Right hindlimb (tissue), 1 donor: Measurements from ENCODE around the gene PPP1R26.
"Not testable (repeated sequence)": the region's sequence is repeated elsewhere in the genome, so short reads cannot be mapped to it uniquely, and the experiment has no call there.

ENCODE experiments used
- DNase-seq: peaks from one replicate; pipeline ENCODE4 v3.0.0-alpha.2; 2018

PPP1R26 gene, protein sequence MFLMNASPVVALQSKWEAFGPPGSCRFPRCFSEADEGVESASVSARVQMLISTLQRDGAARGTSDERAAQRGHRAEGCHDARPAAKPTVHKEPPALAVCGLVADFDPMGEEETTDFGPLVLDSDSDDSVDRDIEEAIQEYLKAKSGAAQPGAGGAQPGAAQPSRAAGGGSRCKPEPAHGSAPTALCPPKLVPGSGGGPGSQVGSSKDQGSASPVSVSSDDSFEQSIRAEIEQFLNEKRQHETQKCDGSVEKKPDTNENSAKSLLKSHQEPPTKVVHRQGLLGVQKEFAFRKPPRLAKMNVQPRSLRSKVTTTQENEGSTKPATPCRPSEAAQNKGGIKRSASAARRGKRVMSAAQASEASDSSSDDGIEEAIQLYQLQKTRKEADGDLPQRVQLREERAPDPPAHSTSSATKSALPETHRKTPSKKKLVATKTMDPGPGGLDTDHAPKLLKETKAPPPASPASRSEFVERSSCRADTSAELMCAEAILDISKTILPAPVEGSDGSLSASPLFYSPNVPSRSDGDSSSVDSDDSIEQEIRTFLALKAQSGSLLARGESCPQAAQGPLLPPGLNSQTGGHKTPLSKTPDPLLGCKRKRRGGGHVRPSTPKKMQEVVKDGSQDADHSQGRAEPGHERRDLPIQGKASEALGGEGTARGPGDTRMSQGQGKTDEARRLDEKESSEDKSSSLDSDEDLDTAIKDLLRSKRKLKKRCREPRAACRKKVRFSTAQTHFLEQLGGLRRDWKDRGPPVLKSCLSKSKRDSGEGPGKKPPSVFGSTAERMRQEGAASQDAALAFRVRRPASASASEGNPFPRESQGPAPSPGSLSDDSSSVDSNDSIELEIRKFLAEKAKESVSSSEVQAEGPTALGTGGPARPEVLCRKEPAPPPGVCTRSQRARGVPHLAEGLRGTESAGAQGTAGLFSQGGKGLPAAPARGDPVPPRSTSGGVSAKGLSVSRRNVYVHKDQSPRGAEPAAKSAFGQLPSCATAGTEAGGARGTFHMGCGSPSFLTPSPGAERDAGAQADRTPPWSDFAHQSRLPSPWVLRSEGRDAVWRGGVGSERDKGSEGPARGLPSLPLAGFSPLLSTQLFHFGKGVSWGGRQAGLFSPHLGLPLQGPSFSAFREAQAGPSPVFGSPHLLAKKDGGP (N-terminal part only)

DNA sequence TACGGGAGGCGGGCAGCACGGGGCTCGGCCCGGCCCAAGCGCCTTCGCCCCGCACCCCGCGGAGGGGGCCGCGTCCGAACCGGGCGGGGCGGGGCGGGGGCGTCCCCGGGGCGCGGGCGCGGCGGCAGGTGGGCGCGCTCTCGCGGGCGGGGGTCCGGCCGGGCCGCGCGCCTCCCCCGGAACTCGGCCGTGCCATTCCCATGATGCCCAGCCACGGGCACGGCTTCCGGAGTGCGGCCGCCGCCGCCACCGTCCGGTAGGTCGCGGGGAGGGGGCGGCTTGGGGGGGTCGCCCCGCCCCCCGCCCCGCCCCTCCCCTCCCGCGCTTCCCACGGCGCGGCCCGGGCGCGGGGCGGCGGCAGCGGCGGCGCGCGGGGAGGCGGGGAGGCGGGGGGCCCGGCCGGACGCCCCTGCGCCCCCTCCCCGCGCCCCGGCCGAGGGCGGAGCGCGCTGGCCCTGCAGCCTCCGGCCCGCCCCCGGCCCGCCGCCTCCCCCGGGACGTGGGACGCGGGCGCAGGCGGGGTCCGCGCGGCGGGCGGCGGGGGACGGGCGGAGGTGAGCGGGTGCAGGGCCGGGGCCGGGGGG is at the start of gene PPP1R26:
Gene PPP1R26, plus strand, starts transcription at position 314 of the 584 bp plus-strand sequence. CDS start 4,729 bp downstream, outside the sequence.
- no peak for DNase-seq

DNA sequence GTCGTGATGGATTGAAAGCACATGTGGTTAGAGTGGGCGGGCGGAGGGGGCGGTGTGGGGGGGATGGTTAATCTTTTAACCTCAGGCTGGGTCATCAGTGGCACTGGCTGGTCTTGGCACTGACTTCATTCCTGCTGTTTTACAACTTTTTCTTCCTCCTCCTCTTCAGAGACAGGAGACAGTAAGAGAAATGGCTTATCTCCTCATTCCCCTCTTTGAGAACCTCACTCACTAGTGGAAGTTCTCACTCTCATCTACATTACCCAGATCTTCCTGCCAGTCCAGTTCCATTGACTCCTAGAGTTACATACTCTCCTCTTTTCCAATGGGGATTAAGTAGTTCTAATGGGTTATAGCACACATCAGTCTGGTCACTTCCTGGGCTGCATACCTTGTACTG is 42.3 kb upstream of the PPP1R26 start:
- no peak for DNase-seq

DNA sequence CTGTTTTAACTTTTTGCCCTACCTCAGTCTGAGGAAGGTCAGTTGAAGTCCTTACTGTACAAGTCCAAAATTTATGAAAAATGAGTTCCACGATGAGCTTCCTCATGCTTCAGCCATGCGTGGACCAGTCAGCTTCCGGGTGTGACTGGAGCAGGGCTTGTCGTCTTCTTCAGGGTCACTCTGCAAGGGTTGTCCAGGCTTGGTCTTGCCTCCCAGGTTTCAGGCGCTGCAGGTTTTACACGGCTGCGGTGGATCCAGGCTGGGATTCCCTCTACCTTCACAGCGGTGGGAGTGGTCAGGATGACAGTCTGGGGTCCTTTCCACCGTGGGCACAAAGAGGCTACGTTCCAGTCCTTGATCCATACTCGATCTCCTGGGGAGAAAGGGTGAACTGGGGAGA is 41.9 kb upstream of the PPP1R26 start:
- DNase-seq, result not testable (repeated sequence)

DNA sequence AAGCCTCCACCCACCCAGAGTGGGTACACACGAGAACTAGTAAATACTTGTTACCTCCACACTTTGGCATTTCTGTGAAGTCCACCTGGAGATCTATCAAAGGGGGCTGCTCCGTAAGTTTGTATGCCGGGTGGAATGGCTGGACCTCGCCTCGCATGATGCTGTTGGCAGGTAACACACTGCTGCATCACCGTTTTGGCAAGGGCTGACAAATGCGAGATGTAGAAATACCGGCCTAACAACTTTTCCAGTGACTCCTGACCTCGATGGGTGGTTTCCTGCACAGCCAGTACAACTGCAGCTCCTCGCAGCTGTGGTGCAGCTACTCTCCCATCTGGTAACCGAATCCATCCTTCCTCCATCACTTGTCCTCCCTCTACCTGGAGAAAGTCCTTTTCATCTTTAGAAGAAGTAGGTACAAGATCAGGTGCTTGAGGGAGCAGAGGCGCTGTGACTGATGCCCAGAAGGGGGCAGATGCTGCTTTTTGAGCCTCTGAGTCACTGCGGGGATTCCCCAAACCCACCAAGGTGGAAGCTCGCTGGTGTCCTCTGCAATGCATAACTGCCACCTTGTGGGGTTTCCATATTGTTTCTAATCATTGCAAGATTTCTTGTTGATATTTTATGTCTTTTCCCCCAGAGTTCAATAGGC is 40.9 kb upstream of the PPP1R26 start:
- DNase-seq, result not testable (repeated sequence)

GRCh38 chr9:135439514-135439913 is 40.1 kb upstream of the PPP1R26 start:
- not testable (repeated sequence) for DNase-seq

- DNase-seq, result no peak
These were observed 39.7 kb upstream of the PPP1R26 start for GRCh38 chr9:135439916-135440315.

GRCh38 chr9:135440620-135441019 is 39.0 kb upstream of the PPP1R26 start:
- no peak for DNase-seq

GRCh38 chr9:135441105-135442071 is 38.2 kb upstream of the PPP1R26 start:
- DNase-seq, result peak; percentile 35

DNA sequence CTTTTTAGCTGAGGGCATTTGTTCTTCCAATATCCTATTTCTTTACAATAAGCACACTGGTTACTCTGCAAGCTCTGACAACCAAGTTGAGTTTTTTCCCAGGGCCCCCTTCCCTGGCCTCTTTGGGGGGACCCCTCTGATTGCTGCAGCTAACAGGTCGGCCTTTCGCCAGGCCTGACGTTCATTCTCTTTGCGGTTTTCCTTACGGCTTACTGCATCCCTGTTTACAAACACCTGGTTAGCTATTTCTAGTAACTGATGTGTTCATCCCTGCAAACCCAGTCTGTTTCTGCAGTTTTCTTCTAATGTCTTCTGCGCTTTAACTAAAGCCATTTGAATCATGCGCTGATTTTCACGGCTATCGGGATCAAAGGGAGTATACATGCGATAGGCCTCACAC is 37.5 kb upstream of the PPP1R26 start:
- DNase-seq, result no peak

DNA sequence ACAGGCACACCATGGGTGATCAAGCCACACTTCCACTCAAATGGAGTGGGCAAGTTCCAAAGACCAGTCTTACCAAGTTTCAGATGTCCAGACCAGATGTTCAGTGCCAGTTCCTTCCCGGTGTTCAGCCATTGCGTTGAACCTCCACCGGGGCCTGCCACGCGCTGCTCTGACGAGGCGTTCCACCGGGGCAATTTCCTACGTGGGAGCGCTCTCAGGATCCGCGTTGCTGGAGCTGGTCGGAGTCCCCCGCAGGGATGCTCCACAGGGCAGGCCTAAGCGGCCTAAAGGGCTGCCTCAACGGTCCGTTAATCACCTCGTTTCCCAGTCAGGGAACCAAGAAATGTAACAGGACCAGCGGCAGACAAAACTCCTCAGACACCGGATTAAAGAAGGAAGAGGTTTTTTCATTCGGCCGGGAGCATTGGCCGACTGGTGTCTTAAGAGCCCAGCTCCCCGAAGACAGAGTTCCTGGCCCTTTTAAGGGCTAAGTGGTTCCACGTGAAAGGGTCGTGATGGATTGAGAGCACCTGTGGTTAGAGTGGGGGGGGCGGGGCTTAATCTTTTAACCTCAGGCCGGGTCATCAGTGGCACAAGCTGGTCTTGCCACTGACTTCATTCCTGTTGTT is 35.7 kb upstream of the PPP1R26 start:
- DNase-seq, result no peak

DNA sequence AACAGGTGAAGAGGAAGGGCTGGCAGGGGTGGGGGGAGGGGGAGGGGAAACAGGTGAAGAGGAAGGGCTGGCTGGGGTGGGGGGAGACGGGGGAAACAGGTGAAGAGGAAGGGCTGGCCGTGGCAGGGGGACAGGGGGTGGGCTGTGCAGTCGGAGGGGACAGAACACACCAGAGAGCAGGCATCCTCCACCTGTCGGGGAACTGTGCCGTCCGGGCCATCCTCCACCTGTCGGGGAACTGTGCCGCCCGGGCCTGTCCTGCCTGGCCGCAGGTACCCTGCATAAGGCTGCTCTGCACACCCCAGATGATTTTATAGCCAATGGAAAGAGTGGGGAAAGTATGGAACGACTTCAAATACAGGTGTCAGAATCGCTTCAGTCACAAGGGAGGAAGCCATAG is 32.5 kb upstream of the PPP1R26 start:
- DNase-seq, result no peak

GRCh38 chr9:135448663-135449100 is 30.9 kb upstream of the PPP1R26 start:
- no peak for DNase-seq

DNA sequence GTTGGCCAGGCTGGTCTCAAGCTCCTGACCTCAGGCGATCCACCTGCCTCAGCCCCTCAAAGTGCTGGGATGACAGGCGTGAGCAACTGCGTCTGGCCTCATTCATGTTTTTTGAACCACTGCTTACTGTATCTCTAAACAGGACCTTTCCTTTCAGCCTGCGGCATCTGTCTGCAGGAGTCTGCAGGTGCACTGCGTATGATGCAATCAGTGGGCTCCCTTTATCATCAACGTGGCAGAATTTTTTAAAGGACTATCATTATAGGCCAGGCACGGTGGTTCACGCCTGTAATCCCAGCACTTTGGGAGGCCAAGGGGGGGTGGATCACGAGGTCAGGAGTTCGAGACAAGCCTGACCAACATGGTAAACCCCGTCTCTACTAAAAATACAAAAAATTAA is 30.1 kb upstream of the PPP1R26 start:
- not testable (repeated sequence) for DNase-seq

DNA sequence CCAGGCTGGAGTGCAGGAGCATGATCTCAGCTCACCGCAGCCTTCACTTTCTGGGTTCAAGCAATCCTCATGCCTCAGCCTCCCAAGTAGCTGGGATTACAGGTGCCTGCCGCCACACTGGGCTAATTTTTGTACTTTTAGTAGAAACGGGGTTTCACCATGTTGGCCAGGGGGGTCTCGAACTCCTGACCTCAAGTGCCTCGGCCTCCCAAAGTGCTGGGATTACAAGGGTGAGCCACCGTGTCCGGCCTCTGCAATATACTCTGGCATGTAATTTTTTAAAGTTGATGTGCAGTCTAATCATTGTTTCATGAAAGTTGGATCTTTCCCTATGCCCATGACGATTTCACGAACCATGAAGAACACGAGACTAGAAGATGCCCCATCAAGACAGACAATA is 28.6 kb upstream of the PPP1R26 start:
- DNase-seq, result no peak

GRCh38 chr9:135451909-135452308 is 27.7 kb upstream of the PPP1R26 start:
- DNase-seq, result not testable (repeated sequence)

GRCh38 chr9:135454737-135455136 is 24.8 kb upstream of the PPP1R26 start:
- no peak for DNase-seq

DNA sequence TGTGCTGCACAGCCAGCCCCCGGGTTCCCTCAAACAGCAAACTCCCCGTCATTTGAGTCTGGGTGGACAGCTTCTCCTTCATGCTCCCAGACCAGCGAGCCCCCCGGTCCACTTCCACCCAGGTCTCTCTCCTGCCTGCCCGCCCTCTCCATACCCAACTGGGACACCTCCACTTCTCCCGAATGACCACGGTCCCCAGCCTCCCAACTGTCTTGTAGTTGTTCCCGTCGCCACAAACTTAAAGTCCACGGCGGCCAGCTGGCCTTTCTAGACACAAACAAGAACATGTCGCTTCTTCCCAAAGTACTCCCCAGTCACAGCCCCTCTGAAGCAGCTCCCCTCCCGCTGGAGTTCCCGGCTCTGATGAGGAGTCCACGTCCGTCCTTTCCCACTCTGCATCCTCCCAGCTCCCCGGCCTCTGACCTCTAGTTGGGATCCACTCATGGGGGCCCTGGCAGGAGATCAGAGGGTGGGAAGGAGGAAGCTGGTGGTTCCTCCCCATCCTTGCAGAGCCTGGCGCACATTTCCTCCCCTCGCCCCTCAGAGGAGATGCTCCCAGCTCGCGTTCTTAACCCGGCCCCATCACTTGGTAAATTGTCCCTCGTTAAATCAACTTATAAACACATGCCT is 24.1 kb upstream of the PPP1R26 start:
- DNase-seq, result no peak

GRCh38 chr9:135456436-135457104 is 23.0 kb upstream of the PPP1R26 start:
- no peak for DNase-seq

DNA sequence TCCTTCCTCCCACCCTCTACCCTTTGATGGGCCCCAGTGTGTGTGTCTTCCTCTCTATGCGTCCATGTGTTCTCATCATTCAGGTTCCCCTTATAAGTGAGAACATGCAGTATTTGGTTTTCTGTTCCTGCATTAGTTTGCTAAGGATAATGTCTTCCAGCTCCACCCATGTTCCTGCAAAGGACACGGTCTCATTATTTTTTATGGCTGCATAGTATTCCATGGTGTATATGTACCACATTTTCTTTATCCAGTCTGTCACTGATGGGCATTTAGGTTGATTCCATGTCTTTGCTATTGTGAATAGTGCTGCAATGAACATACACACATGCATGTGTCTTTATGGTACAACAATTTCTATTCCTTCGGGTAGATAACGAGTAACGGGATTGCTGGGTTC is 21.1 kb upstream of the PPP1R26 start:
- not testable (repeated sequence) for DNase-seq
